ENCODE data around the gene GJC3.
"Not testable (repeated sequence)": the region's sequence is repeated elsewhere in the genome, so short reads cannot be mapped to it uniquely, and the experiment has no call there.

Gene GJC3

DNA sequence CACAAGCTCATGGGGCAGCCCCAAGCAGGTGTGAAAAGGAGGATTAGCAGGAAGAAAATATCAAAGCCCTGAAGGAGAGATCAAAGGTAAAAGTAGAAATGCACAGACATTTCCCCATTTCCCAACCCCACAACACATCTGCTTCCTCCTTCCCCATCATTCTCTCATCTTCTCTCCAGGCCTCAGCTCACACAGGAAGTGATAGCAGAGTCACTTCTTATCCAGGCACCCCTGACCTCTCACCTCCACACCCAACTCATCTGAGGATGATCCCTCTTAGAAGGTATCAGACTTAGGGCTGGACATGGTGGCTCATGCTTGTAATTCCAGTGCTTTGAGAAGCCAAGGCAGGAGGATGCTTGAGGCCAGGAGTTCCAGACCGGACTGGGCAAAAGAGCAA, 18.2 kb upstream of the GJC3 start:
- no peak for DNase-seq (ENCODE audit: low spot score)
- ChIA-PET CTCF (interaction anchor here (0.6 to 0.7 kb wide), 2 partner anchors 412 to 998 kb away, joined by 3 to 4 read pairs; no protein-coding TSS in a partner anchor), POLR2A (ENCODE audit: low non-redundant PET) (interaction anchor here (0.7 kb wide), 1 partner anchor 14 kb away, joined by 3 read pairs; no protein-coding TSS in a partner anchor)
- H3K27ac ChIP-seq, result no peak overlapping the region
- TF ChIP-seq, protein P1, sequence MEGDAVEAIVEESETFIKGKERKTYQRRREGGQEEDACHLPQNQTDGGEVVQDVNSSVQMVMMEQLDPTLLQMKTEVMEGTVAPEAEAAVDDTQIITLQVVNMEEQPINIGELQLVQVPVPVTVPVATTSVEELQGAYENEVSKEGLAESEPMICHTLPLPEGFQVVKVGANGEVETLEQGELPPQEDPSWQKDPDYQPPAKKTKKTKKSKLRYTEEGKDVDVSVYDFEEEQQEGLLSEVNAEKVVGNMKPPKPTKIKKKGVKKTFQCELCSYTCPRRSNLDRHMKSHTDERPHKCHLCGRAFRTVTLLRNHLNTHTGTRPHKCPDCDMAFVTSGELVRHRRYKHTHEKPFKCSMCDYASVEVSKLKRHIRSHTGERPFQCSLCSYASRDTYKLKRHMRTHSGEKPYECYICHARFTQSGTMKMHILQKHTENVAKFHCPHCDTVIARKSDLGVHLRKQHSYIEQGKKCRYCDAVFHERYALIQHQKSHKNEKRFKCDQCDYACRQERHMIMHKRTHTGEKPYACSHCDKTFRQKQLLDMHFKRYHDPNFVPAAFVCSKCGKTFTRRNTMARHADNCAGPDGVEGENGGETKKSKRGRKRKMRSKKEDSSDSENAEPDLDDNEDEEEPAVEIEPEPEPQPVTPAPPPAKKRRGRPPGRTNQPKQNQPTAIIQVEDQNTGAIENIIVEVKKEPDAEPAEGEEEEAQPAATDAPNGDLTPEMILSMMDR (conservative IDR thresholded peaks at IDR 0.05; ENCODE audit: low read depth), result no peak

DNA sequence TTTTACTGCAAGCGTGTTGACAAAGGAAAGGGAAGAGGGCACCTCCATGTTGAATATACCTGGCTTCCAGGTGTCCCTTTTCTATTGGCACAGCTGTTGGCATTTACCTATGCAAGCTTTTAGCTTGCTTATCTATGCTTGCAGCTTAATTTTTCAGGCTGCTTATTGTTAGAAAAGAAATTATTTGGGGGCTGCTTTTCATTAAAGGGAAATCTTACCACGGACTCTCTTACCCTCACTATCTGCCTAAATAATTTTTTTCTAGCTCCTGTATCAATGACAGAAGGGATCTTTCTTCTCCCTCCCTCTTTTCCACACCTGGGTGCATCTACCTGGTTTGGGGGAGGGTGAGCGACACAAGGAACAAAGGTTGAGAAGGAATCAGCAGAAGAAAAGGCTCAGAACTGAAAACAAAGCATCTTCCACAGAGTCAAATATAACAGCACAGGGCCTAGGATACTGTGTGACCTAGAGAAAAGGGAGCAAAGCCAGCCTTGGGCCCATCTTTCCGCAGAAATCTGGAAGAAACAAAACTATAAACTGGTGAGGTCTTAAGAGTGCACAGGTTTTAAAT, 15.2 kb upstream of the GJC3 start:
- ChIA-PET CTCF (interaction anchor here (0.7 kb wide), 1 partner anchor 225 kb away, joined by 3 read pairs; no protein-coding TSS in a partner anchor), POLR2A (ENCODE audit: low non-redundant PET) (no interaction called here)
- TF ChIP-seq, protein P1 (conservative IDR thresholded peaks at IDR 0.05; ENCODE audit: low read depth), result no peak
- H3K27ac ChIP-seq, result no peak overlapping the region
- DNase-seq (ENCODE audit: low spot score), result no peak

DNA sequence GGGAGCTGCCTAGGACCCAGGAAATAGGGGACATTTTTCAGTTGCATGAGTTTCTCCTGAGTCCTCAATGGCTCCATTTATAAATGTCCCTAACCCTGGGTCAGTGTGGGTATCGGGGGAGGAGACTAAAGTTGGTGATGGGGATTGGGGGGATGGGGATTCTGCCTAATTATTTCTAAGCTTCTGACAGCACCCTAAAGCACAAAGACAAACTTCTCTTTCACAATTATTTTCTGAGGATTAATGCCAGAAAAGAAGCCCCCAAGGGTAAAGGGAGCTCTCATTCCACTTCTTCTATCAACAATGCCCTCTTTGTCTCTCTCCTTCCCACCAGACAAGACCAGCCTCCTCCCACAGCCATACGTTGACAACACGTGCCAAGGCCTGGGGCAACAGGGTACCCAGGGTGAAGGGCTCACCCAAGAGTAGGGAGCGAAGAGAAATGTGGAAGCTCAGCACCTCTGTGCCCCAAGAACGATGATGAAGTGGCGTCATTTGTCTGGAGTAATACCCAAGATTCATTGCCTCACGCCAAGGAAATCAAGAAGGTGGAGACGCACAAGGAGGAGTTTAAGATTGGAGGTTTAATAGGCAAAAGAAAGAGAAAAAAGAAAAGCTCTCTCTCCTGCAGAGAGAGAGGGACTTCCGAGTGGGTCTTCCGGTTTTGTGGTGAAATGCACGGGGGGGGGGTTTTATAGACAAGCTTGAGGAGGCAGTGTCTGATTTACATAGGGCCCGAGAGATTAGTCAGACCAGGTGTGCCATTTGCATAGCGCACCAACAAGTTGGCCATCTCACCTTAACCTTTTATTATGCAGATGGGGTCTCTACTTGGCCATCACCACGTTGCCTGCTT, 14.4 kb upstream of the GJC3 start:
- POLR2A ChIA-PET (ENCODE audit: low non-redundant PET), result no interaction called here
- no peak overlapping the region for H3K27ac ChIP-seq
- no peak for DNase-seq (ENCODE audit: low spot score)
- TF ChIP-seq, protein P1 (conservative IDR thresholded peaks at IDR 0.05; ENCODE audit: low read depth), result no peak
- CTCF ChIA-PET, result interaction anchor here (0.7 kb wide), 1 partner anchor 224 kb away, joined by 3 read pairs; no protein-coding TSS in a partner anchor

DNA sequence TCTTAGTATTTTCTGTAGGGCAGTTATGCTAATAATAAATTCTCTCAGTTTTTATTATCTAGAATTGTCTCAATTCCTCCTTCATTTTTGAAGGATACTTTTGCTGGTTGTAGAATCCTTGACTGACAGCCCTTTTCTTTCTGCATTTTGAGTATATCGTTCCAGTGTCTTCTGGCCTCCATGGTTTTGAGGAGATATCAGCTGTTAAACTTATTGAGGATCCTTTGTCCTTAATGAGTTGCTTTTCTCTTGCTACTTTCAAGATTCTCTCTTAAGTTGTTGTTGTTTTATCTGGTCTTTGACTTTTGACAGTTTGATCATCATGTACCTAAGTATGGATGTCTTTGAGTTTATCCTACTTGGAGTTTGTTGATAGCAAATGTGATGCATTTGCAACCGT, 8.9 kb upstream of the GJC3 start:
- no peak for DNase-seq (ENCODE audit: low spot score)
- ChIA-PET CTCF (interaction anchor here (0.7 kb wide), 1 partner anchor 34 kb away, joined by 3 read pairs; no protein-coding TSS in a partner anchor), POLR2A (ENCODE audit: low non-redundant PET) (no interaction called here)

DNA sequence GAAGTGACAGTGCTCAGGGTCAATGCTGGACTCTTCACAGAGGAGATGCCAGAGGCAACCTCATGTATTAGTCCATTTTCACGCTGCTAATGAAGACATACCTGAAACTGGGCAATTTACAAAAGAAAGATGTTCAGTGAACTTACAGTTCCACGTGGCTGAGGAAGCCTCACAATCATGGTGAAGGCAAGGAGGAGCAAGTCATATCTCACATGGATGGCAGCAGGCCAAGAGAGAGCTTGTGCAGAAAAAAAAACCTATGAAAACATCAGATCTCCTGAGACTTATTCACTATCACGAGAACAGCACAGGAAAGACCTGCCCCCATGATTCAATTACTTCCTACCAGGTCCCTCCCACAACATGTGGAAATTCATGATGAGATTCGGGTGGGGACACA, 5.6 kb upstream of the GJC3 start:
- CTCF ChIA-PET; DNase-seq (ENCODE audit: low spot score); H3K27ac ChIP-seq; POLR2A ChIA-PET (ENCODE audit: low non-redundant PET): not testable (repeated sequence)

More for the DNA sequence above, 8.9 kb upstream of the GJC3 start:
- TF ChIP-seq, protein P1 (conservative IDR thresholded peaks at IDR 0.05; ENCODE audit: low read depth), result no peak
- no peak overlapping the region for H3K27ac ChIP-seq

DNA sequence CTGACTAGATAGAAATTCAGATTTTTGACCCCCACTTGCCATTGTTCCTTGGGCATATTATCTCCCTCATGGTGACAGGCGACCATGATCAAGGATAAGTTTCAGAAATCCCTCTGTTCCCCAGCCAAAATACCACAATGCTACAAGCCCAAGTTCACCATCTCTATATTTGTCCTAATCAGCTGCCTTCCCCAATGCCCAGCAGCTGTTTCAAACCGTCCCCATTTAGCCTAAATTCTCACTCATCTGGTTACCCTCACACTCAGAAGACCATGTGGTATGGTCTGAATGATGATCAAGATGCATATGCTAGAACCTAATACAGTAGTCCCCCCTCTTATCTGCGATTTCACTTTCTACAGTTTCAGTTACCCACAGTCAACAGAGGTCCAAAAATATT, 956 bp upstream of the GJC3 start:
- no peak for DNase-seq (ENCODE audit: low spot score)
- no peak overlapping the region for H3K27ac ChIP-seq
- TF ChIP-seq, protein P1 (conservative IDR thresholded peaks at IDR 0.05; ENCODE audit: low read depth), result no peak
- POLR2A ChIA-PET (ENCODE audit: low non-redundant PET), result no interaction called here
- CTCF ChIA-PET, result no interaction called here

DNA sequence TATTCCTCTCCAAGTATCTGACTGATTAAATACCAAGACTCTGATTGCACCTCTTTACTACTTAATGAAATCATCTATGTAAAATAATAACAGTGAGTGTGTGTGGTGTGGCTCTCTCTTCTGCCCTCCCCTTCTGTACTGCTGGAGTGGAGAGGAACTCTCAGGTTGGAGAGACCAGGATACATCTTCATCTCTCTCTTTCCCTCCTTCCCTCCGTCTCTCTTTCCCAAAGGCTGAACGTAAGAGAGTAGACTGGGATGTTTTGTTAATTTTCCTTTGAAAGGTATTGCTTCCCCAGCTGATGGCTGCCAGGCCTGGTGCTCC, 272 bp upstream of the GJC3 start:
- no peak for DNase-seq (ENCODE audit: low spot score)
- TF ChIP-seq, protein P1 (conservative IDR thresholded peaks at IDR 0.05; ENCODE audit: low read depth), result no peak; the same call in 1 of the 2 replicates
- ChIA-PET POLR2A (ENCODE audit: low non-redundant PET) (interaction anchor here (0.8 kb wide), 1 partner anchor 10 kb away, joined by 3 read pairs; the partner anchor contains the start of gene TRIM4), CTCF (interaction anchor here (0.5 to 1.5 kb wide), 5 partner anchors 10 to 114 kb away, joined by 3 to 10 read pairs (median 3); partner anchors contain the start of gene TRIM4)
- H3K27ac ChIP-seq, result no peak overlapping the region
